ENCODE measurements around the gene P3H1.
"Not testable (repeated sequence)": the region's sequence is repeated elsewhere in the genome, so short reads cannot be mapped to it uniquely, and the experiment has no call there.

Gene P3H1

DNA sequence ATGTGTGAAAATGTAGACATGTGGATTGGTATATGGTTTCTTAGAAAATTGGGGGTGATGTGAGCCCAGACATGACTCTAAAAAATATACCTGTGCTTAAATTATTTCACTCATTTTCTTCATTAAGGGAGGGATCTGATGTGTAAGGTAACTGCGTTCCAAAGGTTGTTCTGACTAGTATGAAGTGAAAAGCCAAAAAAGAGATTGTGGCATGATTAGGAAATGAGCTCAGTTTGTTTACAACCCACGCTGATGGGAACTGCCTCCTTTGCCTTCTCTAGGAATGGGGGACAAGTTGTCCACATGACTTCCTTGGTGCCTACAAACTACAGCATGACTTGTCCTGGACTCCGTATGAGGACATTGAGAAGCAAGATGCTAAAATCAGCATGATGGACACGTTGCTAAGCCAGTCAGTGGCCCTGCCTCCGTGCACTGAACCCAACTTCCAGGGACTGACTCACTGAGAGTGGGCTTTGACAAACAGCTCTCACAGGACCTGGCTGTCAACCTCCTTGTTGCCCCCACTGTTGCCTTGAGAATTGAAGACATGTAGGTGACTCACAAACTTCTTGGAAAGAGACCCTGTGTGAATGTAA lies 8.2 kb upstream of the P3H1 start:
- FAIRE-seq (no peak), DNase-seq (ENCODE audit: insufficient read length, low spot score) (no peak)

DNA sequence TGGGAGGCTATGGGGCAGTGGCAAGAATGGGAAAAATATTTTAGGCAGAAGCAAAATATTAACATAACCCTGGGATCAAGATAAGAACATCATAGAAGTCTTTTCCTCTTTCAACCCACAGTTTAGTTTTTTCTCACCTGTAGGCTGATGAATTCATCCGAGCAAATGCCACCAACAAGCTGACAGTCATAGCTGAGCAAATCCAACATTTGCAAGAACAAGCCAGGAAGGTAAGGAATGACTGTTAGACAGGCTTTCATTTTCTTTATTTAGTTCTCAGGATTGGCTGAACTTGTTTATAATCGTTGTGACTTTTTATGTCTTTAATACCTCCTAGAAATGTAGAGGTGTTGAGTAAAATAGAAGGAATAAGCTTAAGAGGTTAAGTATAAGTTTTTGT lies 6.6 kb upstream of the P3H1 start:
- FAIRE-seq (no peak), DNase-seq (ENCODE audit: insufficient read length, low spot score) (no peak)

DNA sequence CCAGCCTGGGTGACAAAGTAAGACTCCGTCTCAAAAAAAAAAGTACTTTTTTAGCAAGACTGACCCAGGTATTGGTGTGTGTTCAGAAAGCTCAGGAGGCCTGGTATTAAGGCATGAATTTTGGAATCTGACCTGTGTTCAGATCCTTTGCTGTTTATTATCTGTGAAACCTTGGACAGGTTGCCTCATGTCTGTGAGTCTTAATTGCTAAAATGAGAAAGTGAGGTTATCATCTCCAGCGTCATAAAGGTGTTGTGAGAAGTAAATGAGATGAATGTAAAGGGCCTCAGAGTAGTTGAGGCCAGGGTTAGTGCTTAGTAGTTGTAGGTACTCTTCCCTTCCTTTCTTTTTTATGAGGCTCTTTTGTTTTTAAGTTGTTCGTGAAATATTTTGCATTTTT lies 3.0 kb upstream of the P3H1 start:
- no peak for FAIRE-seq
- no peak for DNase-seq (ENCODE audit: insufficient read length, low spot score)

DNA sequence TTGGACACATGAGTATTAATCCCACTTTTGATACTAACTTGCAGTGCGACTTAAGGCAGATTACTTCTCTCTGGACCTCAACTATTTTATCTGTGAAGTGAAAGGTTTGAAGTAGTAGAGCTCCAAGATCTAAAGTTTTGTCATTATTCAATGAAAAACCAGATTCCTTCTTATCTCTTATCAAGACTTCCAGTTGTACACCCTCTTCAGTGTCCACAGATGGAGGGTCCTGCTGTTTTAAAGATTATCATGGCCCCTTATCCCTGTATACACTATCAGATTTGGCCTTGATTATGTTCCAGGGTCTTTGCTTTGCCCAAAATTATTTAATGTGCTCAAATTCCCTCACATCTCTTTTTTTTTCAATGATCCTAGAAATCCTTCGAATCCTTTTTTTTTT lies 1.3 kb upstream of the P3H1 start:
- DNase-seq (ENCODE audit: insufficient read length, low spot score) (no peak), FAIRE-seq (no peak)

DNA sequence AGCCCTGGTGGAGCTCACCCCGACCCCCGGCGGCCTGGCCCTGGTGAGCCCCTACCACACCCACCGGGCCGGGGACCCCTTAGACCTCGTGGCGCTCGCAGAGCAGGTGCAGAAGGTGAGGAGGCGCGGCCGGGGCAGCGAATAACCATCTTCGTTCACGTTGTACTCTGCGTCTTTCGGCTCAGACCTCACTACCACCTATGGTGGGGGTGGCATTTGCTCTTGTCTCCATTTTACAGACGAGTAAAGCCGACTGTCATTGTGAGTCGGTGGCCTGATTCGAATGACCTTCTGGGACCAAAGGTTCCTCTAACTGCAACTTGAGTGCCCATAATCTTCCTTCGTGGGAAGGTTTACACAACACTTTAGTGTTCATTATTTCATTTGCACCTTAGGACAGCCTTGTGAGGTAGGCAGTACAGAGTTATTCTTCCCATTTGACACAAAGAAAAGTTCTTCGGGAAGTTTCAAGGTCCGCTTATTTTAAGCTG lies 727 bp upstream of the P3H1 start:
- DNase-seq (ENCODE audit: insufficient read length, low spot score) (no peak), FAIRE-seq (no peak)

DNA sequence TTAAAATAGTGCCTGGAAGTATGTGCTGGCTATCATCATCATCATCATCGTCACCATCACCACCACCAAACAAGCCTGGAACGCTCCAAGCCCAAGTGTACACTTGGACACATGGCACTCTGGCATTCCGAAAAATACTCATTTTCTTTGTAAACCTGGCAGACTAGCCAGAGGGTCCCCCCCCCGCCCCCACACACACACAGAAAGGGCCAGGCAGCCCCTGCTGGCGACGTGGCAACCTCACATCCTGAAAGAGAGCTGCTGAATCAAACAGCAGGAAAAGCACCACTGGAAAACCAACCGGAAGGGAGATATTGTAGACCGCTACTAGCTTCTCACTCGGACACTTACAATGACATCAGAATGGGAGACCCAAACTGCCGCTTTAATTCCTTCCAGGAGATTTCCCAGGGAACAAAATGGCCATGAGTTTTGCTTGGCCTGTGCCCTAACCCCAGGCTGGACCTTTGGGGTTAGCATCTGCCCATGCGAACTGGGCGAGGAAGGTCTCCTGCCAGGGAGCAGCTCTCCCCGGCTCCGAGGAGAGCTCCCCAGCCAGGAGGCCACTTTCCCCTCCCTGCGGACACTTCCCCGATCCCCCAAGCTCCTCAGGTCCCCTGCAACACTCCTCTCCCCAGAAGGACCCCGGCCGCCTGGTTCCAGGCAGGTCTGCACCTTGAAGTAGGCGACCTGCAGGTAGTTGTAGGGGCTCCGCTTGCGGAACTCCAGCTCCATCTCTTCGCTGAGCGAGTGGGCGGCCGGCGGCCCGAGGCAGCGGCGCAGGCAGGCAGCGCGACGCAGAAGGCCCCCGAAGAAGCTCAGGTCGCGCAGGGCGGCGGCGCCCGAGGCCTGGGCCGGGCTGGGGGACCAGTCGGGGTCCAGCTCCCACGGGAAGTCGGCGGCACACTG lies 742 bp downstream of the P3H1 start:
- DNase-seq (ENCODE audit: insufficient read length, low spot score): peak; percentile 69
- FAIRE-seq: no peak

DNA sequence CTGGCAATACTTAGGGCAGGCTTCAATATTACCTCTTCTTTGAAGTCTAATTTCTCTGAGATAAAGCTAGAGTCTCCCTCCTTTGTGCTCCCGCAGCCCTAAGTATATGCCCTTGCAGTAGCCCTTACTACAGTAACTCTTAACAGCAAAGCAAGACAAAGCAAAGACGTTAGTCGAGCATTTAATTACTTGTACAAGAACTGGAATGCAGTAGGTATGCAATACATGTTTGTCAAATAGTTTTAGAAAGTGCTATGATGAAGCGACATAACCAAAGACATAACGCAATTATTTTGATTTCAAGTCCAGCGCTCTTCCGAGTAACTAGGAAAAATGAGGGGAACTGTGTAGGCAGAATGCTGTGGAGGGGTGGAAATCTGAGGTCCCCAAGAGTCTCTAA lies 1.6 kb downstream of the P3H1 start:
- no peak for FAIRE-seq
- no peak for DNase-seq (ENCODE audit: insufficient read length, low spot score)

DNA sequence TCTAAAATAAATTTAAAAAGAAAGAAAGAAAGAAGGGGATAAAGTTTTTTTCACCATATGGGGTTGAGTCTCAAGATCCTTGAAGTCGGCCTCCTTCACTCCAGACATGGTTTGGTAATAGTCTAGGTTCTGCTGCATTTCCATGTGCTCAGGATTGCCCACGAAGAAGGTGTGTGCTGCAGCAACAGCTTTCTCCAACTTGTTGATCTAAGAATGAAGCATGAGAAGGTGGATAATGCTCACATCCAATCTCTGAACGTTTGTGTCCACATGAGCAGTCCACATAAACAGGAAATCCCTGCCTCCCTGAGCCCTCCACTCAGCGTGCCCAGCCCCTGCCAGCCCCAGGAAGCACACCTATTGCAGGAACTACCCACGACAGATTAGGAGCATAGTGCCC lies 4.6 kb downstream of the P3H1 start:
- DNase-seq (ENCODE audit: insufficient read length, low spot score) (no peak), FAIRE-seq (no peak)

DNA sequence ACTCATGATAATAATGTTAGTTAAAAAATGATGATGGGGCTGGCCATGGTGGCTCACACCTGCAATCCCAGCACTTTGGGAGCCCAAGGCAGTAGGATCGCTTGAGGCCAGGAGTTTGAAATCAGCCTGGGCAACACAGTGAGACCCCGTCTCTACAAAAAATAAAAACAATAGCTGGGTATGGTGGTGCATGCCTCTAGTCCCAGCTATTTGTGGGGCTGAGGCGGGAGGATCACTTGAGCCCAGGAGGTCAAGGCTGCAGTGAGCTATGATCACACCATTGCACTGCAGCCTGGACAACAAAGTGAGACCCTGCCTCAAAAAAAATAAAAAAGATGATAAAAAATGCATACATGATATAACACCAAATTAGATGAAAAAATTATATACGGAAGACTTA lies 5.3 kb downstream of the P3H1 start:
- FAIRE-seq (no peak), DNase-seq (ENCODE audit: insufficient read length, low spot score) (no peak)

DNA sequence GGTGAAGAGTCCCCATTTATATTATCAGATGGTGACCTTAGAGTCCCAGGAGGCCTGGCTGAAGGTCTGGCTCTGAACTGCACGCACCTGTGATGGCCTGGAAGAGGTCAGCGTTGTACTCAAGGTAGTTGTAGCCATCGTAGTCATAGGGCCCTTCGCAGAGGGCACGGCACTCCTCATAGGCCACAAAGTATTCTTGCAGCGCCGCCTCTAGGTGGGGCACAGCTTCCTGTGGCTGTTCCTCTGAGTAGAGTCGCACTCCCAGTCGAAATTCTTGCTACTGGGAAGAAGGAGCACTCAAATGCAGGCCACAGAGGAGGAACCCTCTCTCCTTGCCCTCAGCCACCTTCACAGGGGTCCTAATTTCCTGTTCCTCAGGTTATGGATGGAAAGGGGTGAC lies 7.7 kb downstream of the P3H1 start:
- FAIRE-seq: no peak
- DNase-seq (ENCODE audit: insufficient read length, low spot score): no peak

DNA sequence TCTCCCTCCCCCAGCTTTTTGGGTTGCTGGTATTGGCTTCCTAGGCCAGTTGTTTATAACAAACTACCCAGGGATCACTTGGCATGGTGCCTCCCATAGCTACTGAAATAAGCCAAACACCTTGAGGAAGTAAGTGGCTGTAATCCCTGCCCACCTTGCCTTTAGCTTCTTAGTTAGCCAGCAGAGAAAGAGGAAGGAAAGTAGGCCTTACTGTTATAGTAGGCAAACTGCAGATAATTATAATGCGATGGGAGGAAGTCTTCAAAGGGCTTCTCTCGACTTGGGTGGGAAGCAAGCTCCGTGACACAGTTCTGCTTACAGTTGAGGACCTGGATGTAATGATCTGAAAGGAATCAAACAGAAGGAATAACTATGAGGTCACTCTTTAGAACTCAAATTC lies 8.2 kb downstream of the P3H1 start:
- FAIRE-seq (no peak), DNase-seq (ENCODE audit: insufficient read length, low spot score) (no peak)

DNA sequence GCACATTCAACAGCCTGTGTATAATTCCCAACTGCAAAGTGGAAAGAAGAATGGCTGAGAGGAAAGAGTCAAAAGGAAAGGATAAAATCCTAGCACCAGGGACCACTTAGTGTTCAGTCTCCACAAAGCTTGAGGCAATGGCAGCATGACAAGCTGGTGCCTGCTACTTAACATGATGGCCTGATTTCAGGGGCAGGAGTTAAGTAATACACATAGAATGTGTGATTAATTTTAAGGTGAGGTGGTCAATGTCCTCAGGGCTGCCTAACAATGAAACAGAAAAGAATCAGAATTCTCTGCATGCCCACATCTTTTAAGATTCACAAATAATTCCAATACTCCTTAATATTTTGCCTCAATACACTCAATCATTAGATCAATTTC lies 8.9 kb downstream of the P3H1 start:
- FAIRE-seq (no peak), DNase-seq (ENCODE audit: insufficient read length, low spot score) (no peak)

DNA sequence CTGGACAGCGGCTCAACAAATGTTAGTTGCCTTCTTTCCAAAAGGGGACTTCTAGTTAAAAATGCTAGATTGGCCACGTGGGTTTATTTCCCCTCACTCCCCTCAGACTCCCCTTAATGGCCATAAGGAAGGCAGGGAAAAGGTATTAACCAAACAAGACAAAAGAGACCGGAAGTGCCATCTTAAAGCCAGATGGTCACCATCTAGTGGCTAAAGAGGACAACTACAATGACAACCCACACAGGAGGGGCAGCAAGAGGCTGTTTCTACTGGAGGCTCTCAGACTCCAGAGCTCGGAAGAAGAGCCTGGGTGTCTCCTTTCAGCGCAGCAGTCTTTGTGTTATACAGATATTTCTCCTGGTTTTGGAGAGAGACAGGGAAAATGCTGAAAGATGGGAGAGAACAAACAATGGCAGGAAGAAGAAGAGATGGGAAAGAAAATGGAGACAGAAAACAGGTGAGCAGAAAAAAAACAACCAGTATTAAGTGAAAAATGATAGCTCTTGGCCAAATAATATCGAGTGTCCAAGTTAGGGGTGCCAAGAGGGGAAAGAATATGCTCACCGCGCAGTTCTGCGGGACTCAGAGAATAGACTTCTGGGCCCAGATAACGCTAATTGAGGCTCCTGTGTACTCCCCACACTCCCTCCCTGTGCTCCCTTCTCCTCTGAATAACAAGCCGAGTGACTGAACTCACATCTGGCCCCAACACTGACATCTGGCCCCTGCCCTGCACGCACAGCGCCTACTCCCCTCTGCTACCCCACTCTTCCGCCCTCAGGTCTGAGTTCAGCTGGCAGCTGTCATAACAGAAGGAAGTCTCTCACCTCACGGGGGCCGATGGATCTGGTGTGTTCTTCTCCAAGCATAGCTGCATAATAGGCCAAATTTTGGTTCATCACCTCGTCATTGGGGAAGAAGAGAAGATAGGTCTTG lies 9.6 kb downstream of the P3H1 start:
- peak; percentile 54 for DNase-seq (ENCODE audit: insufficient read length, low spot score)
- no peak for FAIRE-seq

DNA sequence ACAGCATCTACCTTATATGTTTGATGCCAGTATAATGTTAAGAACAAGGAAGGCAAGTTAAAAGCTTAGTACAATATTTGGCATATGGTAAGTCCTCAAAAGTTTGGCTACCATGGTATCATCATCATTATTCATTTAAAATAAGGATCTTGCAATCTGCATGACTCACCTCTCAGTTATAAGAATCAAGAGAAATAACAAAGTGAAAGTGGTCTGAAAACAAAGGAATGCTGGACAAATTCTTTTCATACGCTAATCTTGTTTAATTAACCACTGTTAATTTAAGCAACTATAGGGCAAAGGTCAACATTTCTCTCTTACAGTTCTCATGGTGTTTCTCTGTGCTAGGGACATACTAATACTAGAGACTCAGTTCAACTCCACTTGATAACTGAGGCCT lies 13.8 kb downstream of the P3H1 start:
- FAIRE-seq: no peak
- no peak for DNase-seq (ENCODE audit: insufficient read length, low spot score)

DNA sequence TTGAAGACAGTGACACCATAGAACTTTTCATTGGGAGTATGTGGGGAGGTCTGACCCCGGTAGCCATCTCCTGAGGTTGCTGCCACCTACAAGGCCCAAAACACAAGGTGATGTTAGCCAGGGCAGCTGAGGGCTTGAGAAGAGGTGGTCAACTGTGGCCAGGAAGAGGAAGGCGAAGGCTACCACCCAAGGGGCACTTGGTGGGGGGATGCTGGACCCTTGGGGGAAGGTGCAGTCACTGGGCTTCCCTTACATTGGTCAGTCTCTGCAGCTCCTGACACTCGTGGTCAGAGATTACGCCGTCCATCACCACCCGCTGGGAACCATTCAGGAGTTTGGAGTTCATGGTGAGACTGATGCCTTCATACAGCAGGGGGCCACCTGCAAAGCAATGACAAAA lies 14.5 kb downstream of the P3H1 start:
- no peak for DNase-seq (ENCODE audit: insufficient read length, low spot score)
- FAIRE-seq: no peak

DNA sequence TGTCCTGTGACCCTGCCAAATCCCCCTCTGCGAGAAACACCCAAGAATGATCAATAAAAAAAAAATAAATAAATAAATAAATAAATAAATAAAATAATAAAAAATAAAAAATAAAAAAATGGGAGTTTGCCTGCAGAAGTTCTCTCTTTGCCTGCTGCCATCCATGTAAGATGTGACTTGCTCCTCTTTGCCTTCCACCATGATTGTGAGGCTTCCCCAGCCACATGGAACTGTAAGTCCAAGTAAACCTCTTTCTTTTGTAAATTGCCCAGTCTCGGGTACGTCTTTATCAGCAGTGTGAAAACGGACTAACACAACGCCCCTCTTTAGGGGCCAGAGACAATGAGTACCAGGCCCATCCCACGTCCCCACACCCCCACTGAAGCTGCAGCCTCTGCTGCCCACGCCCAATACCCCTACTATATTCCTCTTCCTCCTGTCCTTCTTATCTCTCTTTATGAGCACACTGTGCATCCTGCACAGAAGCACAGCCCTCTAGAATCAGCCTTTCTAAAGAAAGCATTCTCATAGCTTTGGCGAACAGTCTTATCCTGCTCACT lies 15.2 kb downstream of the P3H1 start:
- DNase-seq (ENCODE audit: insufficient read length, low spot score); FAIRE-seq: not testable (repeated sequence)

DNA sequence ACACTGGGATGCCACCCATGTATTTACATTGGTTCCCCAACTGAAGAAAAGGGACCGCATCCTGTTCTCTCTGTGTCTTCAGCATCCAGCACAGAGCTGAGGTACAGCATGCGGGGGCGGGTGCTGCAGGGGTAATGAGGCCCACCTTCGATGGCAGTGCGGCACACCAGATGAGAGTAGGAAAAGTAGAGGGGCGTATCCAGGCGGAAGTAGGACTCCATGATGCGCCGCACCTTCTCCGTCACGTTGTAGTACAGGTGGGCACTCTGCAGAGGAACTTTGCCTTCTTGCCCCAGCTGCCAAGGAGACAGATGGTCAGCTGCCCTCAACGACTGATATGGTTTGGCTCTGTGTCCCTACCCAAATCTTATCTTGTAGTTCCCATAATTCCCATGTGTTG lies 16.8 kb downstream of the P3H1 start:
- FAIRE-seq (no peak), DNase-seq (ENCODE audit: insufficient read length, low spot score) (no peak)

DNA sequence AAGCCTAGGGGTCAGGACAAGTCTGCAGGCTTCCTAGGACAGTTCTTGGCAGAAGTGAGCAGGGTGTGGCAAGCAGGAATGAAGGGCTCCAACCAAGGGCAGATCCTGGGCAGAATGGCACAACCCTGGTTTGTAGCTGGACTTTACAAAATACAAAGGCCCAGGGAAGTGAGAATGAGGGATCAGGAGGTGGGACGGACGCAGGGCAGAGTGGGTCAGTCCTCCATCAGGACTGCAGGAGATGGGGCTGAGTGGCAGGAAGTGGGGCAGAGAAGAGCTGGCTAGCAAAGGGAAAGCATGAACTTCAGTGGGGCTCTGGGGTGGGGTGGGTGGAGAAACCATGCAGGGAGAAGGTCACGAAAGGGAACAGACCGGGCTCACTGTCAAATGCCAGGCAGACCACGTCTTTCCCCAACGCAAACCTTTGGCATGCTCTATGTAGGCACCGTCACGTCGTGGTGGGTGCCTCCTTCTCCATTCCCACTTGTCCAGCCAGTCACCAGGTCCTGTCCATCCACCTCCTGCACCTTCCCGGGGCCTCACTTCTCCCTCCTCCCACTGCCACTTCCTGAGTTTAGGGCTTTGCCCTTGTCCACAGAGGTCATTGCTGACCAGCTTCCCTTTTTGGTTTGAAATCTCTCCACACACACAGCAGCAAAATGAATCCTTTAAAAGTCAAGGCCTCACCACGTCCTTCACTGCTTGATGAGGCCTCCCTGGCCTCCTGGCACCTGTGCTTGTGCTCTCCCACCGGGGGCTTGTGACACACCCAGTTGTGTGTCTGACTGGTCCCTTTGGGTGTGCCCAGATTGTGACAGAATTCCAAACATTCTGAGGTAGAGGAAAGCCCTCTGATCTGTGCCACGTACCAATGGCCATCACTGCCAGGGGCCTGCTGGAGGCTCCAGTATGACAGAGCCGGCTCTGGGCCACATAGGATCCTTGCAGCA lies 18.1 kb downstream of the P3H1 start:
- DNase-seq (ENCODE audit: insufficient read length, low spot score) (no peak), FAIRE-seq (no peak)

DNA sequence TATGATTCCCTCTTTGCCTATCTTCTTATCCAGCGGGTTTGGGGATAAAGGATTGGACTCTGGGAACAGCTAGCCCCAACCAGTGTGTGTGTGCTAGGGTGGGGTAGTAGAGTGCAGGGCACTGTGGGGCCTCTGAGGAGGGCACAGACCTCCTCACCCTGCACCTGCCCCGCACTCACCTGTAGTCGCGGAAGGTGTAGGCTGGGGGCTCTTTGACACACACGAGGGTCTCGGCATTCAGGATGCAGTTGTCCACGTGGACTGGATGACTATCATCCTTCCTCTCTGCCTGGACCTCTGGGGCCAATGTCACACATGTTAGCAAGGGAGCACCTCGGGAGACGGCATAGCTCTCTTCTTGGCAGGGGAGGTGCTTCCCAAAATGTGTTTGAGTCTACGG lies 18.8 kb downstream of the P3H1 start:
- DNase-seq (ENCODE audit: insufficient read length, low spot score): no peak
- FAIRE-seq: no peak

DNA sequence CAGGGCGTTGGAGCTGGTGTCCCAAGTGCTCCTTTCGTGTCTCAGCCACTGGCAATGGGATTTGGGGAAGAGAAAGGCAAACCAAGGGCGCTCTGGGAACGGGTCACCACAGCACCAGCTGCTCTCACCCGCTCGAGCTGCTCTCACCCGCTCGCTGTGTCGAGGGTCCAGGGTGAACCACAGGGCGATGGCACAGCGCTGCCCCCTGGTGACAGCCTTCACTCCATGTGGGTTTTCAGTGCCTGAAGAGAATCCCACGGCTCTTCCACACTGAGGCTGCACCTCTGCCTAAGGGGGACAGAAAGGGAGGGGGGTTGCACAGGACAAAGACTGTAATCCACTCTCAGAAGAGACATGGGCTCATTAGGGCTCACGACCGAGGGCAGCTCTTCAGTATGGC lies 19.7 kb downstream of the P3H1 start:
- DNase-seq (ENCODE audit: insufficient read length, low spot score): no peak
- no peak for FAIRE-seq

Data from HTR-8/SVneo (cell line).